ENCODE results near the gene CLBA1.
"Not testable (repeated sequence)": the region's sequence is repeated elsewhere in the genome, so short reads cannot be mapped to it uniquely, and the experiment has no call there.

The CLBA1 gene

DNA sequence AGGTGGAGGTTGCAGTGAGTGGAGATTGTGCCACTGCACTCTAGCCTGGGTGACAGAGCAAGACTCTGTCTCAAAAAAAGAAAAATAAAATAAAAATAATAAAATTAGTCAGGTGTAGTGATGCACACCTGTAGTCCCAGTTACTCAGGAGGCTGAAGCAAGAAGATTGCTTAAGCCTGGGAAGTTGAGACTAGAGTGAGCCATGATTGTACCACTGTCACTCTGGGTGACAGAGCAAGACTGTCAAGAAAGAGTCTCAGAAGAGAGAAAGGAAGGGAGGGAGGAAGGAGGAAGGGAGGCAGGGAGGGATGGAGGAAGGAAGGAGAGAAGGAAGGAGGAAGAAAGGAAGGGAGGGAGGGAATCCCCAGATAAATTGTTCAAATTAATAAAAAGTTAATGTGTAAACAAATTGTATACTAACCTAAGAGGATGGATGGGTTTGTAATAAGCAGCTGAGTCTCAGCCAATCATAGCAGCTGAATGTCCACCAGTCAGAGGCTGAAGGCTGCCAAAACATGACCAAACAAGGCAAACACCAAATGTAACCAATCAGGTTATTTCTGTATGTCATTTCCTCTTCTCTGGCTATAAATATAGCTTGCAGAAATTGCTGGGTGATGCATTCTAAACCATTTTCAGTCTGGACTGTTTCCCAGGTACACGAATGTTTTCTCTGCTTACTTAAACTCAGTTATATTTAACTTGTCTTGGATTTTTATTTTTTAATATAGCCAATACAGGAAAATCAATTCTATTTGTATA is 41.4 kb downstream of the CLBA1 start:
- DNase-seq: no peak

DNA sequence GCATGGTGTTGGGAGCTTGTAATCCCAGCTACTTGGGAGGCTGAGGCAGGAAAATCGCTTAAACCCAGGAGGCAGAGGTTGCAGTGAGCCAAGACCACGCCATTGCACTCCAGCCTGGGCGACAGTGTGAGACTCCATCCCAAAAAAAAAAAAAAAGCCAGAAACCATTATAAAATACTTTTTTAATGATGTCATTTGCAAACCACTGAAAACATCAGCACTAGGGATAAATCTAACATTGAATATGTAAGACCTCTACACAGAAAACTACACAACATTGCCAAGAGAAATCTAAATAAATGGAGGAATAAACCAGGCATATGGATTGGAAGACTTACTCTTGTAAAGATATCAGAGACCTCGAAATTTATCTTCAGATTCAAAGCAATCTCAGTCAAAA is 42.1 kb downstream of the CLBA1 start:
- not testable (repeated sequence) for DNase-seq

DNA sequence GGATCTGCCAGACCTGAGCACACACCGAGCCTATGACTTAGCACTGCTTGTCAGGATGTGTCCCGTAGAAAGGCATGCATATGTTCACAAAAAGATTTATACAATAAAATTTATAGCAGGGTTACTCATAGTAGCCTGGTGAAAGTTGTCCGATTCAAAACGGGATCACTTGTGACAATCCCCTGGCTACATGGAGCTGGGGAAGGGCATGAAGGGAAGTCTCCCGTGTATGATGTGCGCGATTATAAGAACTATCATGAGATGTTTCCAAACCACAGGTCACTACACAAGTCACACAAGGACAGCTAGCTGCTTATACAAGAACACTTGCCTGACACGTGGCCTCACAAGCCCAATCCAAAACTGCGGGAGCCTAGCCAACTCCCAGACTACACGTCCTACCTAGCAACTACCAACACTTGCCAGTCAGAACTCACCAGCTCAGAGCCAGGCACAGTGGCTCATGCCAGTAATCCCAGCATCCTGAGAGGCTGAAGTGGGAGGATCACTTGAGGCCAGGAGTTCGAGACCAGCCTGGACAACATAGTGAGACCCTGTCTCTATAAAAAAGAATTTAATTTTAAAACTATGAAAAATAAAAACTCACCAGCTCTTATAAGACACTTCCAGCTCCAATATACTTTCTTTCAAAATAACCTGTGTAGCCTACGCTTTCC is 42.8 kb downstream of the CLBA1 start:
- DNase-seq: no peak

DNA sequence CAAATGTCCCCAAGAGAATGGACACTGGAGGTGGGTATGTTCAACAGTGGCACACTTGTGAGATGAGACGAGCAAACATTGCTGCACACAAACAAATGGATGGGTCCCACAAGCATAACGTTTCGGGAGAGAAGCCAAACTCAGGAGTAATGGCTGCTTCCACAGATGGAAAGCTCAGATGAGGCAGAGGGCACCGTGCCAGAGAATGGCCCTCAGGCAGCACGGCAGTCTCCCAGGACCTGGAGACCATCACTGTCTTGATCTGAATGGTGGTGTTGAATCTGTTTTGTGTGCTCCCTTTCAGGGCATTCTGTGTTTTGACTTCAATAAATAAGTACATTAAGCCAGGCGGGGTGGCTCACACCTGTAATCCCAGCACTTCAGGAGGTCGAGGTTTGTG is 43.8 kb downstream of the CLBA1 start:
- DNase-seq: no peak

DNA sequence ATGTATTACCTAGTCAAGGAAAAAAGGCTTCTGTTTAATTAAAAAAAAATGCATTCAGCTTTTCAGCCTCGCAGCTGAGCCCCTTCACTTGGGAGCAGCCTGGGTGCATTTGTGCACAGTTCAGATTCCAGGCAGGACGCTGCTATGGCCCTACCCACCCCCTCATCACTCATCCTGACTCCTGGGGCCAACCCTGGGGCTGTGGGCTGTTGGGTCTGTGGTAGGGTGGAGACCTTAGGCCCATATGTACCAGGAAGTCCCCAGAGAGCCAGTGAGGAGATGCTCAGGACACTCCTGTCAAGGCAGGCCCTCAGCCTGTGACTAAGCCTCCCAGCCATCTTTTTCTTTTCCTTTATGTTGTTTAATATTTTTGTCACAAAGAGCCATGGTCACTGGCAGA is 44.6 kb downstream of the CLBA1 start:
- DNase-seq: no peak

DNA sequence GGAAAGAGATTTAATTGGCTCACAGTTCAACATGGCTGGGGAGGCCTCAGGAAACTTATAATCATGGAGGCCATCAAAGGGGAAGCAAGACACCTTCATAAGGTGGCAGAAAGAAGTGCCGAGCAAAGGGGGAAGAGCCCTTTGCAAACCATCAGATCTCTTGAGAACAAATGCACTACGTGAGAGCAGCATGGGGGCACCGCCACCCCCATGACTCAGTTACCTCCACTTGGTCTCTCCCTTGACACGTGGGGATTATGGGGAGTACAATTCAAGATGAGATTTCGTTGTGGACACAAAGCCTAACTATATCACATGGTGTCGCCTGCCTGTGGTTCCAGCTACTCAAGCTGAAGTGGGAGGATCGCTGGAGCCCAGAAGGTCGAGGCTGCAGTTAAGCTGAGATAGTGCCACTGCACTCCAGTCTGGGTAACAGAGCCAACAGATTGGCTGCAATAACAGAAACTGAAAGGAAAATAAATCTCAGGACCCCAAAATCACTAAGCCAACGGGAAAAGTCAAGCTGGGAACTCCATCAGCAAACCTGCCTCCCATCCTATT is 45.3 kb downstream of the CLBA1 start:
- no peak for DNase-seq

DNA sequence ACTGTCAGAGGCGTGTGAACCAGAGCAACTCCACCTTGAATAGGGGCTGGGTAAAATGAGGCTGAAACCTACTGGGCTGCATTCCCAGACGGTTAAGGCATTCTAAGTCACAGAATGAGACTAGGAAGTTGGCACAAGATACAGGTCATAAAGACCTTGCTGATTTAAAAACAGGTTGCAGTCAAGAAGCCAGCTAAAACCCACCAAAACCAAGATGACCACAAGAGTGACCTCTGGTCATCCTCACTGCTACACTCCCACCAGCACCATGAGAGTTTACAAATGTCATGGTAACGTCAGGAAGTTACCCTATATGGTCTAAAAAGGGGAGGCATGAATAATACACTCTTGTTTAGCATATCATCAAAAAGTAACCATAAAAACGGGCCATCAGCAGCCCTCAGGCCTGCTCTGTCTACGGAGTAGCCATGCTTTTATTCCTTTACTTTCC is 46.9 kb downstream of the CLBA1 start:
- not testable (repeated sequence) for DNase-seq

DNA sequence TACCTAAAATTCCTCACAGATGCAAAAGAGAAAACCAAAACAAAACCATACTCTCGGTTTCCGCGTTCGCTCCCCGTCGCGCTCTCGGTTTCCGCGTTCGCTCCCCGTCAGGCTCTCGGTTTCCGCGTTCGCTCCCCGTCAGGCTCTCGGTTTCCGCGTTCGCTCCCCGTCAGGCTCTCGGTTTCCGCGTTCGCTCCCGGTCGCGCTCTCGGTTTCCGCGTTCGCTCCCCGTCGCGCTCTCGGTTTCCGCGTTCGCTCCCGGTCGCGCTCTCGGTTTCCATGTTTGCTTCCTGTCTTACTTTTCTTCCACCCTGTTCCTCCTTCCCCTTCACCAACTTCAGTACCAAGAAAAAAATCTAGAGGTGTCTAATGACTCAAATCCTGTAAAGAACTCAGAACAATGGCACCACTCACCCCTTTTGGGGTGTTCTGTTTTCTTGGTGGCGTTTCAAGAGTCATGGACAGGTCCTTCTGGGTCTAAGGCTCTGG is 47.9 kb downstream of the CLBA1 start:
- DNase-seq: not testable (repeated sequence)

DNA sequence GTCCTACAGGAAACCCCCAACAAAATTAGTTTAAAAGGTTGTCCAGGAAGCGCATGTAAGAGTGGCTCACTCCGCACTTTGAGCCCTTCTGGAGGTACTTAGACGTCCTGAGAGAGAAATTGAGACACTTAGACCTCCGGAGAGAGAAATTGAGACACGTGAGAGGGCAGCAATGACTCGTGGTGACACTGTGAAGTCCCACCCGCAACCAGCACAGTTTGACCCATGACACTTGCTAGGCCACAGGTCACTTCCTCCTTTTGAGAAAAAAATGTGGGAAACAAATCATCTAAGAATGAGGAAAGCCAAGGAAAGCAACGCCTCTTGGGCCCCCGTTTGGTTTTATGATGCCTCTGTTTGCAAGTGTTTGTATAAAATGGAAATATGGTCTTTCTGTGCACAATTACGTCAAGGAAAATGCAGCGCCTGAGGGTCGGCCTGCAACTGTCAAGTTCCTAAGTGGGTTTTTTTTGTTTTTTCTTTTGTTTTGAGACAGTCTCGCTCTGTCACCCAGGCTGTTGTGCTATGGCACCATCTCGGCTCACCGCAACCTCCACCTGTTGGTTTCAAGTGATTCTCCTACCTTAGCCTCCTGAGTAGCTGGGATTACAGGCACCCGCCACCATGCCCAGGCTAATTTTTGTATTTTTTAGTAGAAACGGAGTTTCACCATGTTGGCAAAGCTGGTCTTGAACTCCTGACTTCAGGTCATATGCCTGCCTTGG is 48.9 kb downstream of the CLBA1 start:
- DNase-seq: no peak

DNA sequence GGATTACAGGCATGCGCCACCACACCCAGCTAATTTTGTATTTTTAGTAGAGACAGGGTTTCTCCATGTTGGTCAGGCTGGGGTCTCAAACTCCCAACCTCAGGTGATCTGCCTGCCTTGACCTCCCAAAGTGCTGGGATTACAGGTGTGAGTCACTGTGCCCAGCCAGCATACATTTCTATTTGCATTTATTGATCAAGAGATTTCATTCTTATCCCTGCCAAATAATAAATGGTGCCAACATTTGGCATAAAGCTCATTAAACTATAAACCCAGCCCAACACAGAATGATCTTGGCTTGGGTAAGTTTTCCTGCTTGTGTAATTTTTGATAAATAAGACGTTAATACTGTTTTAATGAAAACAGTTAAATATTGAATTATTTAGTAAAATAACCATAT is 50.0 kb downstream of the CLBA1 start:
- DNase-seq: not testable (repeated sequence)

DNA sequence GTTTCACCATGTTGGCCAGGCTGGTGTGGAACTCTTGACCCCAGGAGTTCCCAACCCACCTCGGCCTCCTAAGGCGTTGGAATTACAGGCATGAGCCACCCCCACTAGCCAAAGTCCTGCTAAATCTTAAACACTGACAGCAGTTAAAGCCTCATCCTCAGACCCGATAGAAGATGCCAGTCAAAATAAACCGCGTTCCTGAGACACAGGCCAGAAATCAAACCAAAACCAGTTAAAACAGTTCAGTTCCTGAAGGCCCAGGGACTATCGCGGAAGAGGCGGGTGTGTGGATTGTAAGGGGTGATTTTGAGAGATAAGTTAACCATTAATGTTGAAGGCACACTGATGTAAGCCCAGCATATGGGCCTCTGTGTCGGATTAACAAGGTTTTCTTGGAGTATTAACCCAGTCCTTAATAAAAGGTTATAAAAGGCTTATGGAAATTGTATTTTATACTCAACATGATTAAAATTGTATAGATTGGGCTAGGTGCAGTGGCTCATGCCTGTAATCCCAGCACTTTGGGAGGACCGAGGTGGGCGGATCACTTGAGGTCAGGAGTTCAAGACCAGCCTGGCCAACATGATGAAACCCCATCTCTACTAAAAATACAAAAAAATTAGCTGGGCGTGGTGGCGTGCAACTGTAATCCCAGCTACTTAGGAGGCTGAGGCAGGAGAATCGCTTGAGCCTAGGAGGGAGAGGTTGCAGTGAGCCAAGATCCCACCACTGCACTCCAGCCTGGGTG is 54.0 kb downstream of the CLBA1 start:
- DNase-seq: peak; percentile 25

DNA sequence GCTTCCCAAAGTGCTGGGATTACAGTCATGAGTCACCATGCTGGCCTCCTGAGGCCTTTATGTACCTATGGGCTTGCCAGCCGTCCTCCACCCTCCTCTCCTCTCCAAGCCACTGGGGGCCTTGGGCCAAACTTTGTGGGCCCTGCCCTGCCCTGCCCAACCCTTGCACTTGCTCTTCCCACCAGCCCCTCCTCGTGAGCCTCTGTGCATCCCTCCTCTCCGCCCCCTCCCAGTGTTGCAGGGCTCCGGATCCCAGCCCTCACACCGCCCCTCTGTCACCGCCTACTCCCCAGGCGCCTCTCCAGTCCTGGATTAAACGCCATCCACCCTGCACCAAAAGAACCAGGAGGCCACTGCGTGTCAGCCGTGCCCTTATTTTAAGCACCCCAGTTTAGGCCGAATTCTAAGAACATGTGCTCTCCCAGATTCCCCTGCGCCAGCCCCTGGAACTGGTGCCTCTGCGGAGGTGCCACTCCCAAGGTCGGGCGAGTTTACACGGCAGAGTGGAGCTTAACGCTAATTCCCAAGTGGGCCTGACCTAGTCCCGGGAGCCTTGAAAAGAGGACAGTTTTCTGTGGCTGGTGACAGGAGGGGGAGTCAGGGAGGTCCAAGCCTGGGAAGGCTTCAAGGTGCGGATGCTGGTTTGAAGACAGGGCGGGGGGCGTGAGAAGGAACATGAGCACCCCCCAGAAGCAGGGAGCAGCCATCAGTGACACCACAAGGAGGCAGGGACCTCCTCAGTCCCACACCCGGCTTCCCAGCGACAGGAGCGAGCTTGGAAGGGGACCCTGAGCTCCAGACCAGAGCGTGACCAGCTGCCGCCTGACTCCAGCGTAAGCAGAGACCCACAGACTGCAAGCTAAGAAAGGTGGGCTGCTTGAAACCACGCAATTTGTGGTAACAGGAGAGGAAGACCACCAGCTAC is 56.5 kb downstream of the CLBA1 start:
- DNase-seq: no peak

DNA sequence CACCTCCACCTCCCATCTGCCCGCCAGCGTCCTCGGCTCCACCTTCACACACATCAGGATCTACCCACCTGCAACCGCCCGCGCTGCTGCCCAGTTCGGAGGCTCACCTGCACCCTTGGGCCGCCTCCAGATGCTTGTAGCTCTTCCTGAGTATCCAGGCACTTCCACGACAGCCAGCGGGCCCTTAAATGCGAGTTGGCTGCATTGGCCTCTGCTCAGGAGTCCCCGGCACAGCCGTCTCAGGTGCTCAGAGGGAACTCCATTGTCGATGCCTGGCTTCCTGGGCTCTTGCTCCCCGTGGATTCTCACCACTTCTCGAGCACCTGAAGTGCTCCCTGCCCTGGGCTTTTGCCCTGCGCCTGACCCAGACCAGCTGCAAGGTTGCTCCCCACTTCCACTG is 57.2 kb downstream of the CLBA1 start:
- no peak for DNase-seq

DNA sequence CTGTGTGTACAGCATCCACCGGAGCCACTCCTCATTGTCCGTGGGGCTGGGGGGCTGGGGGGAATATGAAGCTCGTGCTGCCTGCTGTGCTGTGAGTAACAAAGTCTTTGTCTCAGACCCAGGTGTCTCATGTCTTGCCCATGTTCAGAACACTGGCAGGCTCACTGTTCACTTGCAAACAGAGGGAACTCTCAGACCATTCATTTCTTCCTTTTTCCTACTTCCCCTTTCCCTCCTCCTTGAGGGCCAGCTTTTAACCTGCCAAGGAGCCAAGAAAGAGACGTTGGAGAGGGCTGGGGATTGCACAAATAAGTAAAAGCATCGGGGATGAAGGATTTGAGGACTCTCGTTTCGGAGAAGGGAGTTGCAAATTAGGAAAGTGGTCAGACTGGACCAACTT is 58.1 kb downstream of the CLBA1 start:
- no peak for DNase-seq
